Keratinocyte (primary cell): ENCODE results near the gene ADCY5.

Source experiments
- CTCF ChIP-seq, 3 experiments: IDR thresholded peaks in 1 of 3; conservative IDR thresholded peaks in 1 of 3; optimal IDR thresholded peaks in 1 of 3; 2 replicates in 2 of 3; 3 replicates in 1 of 3; pipeline versions ENCODE3 to v1.5.1; 2011; ENCODE audit warnings: low read length in 3 of 3, mild to moderate bottlenecking in 3 of 3, moderate library complexity in 2 of 3, control low read depth in 1 of 3, inconsistent platforms in 1 of 3; ENCODE audit not compliant: insufficient read depth in 2 of 3; ENCODE audit errors: extremely low read depth in 1 of 3
- EZH2 ChIP-seq: IDR thresholded peaks from one replicate; pipeline ENCODE4 v1.6.1; 2012; ENCODE audit warnings: inconsistent platforms, mild to moderate bottlenecking, low read length, moderate library complexity

- no peak for TF ChIP-seq CTCF (optimal IDR thresholded peaks at IDR 0.05 in 1 of 3, IDR thresholded peaks at IDR 0.05 in 1 of 3, conservative IDR thresholded peaks at IDR 0.05 in 1 of 3; ENCODE audit: extremely low read depth in 1 of 3, insufficient read depth in 2 of 3, low read length in 3 of 3)
- TF ChIP-seq EZH2, result no peak
These were observed 116.7 kb downstream of the ADCY5 start for GRCh38 chr3:123332124-123332641.
